GM18507 (cell line): Measurements from ENCODE around the gene STS.

Source experiments
- DNase-seq: peaks from one replicate; pipeline ENCODE4 v3.0.0; 2011; ENCODE audit warnings: low read depth; ENCODE audit not compliant: insufficient read length; ENCODE audit errors: extremely low spot score
- FAIRE-seq: peaks from 2 replicates; lab custom pipeline; 2011; peaks lifted over from hg19 to GRCh38; lab: Jason Lieb, UNC

STS gene, protein sequence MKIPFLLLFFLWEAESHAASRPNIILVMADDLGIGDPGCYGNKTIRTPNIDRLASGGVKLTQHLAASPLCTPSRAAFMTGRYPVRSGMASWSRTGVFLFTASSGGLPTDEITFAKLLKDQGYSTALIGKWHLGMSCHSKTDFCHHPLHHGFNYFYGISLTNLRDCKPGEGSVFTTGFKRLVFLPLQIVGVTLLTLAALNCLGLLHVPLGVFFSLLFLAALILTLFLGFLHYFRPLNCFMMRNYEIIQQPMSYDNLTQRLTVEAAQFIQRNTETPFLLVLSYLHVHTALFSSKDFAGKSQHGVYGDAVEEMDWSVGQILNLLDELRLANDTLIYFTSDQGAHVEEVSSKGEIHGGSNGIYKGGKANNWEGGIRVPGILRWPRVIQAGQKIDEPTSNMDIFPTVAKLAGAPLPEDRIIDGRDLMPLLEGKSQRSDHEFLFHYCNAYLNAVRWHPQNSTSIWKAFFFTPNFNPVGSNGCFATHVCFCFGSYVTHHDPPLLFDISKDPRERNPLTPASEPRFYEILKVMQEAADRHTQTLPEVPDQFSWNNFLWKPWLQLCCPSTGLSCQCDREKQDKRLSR

DNA sequence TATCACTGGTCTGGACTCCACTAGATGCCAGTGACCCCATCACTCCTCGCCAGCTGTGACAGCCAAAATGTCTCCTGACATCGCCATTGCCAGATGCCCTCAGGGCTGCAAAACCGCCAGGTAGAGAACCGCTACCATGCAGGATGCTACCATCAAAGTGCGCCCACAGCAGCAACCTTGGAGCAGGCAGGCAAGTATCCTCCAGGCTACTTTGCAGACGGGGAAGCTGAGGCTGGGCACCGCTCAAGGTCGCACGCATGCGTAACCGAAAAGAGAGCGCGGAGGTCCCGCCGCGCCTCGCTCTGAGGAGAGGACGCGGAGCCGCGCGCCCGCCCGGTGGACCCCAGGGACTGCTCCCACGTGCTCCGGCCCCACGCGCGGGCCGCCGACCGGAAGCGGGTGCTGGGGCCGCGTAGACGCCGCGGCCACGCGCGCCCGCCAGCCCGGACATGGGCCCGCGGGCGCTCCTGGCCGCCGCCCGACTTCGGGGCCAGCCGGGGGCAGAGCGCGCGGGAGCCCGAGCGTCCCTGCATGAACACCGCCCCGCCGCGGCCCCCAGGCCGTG lies at the start of gene STS:
TSS of gene STS (plus strand) at position 300 of the 565 bp plus-strand sequence. CDS start 105,488 bp downstream, outside the sequence.
- peak; percentile 52 for FAIRE-seq
- DNase-seq: no peak

DNA sequence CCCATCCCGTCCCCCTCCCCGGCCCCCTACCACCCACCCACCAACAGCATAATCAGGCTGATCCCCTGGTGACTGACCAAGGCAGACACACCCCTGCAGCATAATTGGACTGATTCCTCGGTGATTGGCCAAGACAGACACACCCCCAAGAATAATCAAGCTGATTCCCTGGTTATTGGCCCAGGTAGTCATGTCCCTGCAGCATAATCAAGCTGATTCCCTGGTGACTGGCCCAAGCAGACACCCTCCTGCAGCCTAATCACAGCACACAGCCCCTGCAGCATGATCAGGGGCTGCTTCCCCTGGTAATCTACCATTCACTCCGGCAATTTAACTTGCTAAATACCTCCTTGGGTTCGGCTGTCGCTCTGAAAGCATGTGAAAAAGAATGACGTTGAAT lies 47.5 kb upstream of the STS start:
- DNase-seq: no peak
- no peak for FAIRE-seq

DNA sequence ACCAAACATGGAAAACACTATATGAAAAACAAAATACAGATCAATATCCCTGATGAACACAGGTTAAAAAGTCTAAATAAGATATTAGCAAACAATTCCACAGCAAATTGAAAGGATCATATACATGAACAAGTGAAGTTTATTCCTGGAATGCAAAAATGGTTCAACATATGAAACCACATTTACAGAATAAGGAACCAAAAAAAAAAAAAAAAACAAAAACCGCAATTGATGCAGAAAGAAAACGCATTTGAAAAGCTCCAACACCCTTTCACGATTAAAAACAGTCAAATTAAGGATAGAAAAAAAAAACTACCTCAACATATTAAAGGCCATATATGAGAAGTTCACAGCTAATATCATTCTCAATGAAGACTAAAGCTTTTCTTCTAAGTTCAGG lies 45.4 kb upstream of the STS start:
- peak; percentile 62 for FAIRE-seq

DNA sequence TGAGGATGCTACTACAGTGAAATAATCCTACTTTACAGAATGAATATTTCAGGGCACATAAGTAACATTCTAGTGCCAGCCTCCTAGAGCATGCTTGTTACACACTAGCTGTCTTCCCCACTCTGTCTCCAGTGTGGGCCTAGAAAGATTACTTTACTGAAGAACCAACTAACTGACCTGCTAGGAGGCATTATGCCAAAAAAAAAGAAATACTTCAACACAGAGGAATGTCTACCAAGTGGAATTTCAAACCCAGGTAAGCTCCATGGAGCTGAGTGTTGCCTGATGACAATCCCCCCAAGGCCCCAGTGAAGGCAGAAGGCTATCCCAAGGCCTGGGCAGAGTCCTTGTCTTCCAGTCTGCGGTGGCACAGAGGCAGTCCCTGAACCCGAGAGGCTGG lies 40.9 kb upstream of the STS start:
- DNase-seq: no peak
- FAIRE-seq: no peak

More for the DNA sequence above, 45.4 kb upstream of the STS start:
- DNase-seq: no peak

DNA sequence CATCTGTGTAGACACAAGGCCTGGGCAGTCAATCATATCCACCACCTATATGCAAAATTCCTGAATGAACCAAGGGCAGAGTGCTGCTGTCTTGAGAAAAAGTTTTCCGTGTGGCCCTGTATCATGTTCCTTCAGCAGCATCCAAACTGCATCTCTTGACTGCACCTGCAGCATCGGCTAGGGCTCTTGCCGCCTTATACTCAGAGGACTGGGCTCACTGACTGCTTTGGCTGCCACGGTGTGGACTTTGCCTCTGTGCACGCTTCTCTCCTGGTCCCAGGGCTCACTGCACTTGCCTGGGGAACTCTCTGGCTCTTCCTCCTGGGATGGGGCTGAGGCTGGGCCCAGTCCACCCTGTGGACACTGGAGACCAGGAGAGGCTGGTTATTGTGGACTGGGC lies 39.5 kb upstream of the STS start:
- DNase-seq (no peak), FAIRE-seq (no peak)

DNA sequence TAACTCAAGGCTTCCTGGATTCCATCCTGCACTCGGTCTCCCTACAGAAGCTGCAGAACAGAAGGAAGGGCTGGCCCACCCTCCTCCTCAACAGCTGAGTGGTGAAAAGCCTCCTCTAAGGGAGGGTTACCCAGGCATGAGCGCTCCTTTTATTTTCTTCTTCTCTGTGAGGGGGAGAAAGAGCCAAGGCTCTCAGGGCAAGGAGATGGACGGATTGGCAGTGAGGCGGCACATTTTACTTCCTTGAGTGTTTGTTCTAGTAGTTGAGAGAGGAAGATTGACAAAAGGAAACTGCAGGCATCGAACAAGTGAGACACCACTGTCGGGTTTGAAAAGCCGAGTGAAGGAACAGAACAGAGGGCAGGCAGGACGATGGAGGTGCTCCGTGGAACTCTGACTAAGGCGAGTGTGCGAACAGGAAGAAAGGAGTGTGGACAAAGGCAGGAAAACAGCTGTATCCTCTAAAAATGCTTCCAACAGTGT lies 38.4 kb upstream of the STS start:
- no peak for FAIRE-seq
- no peak for DNase-seq

DNA sequence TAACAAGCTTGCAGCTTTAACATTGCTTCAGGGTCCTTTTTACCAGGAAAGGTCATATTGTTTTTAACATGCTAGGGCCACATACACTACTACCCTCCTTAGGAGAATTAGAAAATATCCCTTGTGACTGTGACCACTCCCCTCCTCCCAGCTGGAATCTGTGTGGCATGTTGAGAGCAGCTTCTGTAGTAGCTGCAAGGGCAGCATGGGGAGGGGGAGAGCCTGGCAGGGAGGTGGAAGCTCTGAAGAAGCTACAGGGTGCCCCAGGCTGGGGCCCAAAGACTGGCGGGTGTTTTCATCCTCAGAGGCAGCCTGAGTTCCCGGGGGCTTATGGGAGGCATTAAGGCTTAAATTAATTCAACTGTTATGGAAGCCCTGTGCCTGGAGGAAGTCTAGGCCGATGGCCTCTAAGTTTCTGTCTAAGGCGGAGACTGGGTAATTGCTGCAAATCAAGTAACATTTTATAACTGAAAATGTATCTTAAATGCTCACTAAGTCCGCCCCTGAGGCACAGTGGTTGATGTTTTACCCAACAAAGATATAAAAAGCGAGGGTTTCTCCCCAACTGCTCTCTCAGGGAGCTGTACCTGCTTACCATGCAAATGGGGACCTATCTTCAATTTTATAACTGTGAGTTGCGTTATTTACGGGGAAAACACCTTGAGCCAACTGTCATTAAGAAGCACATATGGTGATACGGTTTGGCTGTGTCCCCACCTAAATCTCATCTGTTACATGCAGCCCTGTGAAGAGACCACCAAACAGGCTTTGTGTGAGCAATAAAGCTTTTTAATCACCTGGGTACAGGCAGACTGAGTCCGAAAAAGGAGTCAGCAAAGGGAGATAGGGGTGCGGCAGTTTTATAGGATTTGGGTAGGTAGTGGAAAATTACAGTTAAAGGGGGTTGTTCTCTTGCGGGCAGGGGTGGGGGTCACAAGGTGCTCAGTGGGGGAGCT lies 37.4 kb upstream of the STS start:
- no peak for DNase-seq
- no peak for FAIRE-seq

DNA sequence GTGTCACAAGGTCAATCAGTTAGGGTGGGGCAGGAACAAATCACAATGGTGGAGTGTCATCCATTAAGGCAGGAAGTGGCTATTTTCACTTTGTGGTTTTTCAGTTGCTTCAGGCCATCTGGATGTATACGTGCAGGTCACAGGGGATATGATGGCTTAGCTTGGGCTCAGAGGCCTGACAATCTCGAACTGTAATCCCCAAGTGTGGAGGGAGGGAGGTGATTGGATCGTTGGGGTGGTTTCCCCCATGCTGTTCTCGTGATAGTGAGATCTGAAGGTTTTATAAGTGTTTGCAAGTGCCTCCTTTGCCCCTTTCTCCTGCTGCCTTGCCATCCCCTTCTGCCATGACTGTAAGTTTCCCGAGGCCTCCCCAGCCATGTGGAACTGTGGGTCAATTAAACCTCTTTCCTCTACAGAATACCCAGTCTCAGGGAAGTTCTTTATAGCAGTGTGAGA lies 36.7 kb upstream of the STS start:
- FAIRE-seq: peak; percentile 99

DNA sequence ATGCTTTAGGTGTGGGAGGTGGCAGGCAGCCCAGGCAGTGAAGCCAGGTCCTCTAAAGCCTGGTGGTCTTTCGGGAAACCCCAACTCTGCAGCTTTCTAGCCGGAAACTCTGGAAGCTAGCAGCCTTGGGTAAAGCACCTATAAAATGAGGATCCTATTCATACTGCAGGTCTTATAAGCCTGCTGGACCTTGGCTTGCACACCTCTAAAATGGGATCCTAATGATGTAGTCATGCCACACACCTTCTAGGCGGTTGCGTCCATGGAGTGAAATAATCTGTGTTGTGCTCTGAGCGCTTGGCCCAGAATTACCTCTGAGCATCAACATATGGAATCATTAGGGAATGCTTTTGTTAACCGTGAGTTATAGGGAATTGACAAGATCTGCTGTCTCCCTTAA lies 36.0 kb upstream of the STS start:
- FAIRE-seq (no peak), DNase-seq (no peak)

More for the DNA sequence above, 36.7 kb upstream of the STS start:
- DNase-seq: no peak

DNA sequence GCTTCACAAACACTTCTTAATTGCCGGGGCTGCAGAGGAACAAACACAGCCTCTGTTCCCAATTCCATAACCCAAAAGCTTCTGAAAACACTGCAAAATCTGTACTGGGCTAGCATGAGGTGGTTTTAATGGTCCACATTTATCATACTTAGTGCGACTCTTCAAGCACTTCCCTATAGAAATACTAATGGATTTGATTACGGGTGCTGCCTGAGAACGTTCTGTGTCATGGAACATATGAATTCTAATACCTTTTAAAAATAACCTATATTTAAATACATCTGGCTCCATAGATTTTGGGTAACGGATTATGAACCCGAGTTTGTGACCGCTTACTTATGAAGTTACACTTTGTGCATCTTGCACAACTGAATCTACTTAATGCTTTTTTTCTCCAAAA lies 35.4 kb upstream of the STS start:
- FAIRE-seq (no peak), DNase-seq (no peak)

DNA sequence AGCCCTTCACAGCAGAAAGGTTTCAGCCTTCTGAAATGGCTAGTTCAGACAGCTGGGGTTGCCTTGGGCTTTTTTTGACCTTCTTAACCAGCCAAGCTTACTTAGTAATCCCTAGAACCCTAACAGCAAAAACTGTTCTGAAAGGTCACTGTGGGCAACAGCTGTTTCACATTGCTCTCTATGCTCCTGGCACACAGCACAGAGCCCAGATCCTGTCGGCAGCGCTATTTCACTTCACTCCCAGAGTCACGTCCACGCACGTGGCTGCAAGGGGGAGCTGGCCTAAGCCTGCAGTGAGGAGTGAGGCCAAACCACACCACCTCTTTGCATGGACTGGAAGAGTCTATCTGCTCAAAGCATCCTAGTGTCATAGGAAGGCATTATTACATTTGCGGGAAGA lies 32.0 kb upstream of the STS start:
- DNase-seq (no peak), FAIRE-seq (peak; percentile 95)

DNA sequence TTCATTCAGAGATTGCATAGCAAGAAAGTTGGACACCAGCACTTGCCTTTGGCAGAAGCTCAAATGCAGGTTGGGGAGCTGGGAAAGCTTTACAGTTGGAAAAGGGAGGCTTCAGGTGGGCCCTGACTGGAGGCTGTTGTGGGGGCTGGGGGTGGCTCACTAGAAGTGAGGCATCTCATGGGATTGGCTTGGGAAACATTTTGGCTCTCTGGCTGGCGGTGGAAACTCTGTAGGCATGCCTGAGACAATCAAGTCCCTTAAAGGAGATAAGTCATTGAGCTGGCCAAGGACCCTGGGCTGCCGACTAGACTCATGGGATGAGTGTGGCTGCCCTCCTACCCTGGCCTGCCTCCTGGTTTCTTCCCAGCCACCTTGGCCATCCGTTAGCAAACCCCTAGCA lies 31.4 kb upstream of the STS start:
- DNase-seq (no peak), FAIRE-seq (no peak)

DNA sequence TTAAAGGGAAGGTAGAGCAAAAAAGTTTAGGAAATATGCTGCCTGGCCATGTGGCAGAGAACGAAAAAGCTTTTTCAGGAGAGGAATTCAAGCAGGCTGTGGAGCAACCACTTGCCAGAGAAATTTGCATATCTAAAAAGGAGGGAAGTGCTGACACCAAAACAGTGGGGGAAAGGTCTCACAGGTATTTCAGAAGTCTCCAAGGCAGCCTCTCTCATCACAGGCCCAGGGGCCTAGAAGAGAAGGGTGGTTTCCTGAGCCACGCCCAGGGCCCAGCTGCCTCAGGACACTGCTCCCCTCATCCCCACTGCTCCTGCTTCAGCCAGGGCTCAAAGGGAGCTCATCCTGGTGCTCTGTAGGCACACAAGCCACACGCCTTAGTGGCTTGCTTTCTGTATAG lies 29.9 kb upstream of the STS start:
- DNase-seq: no peak
- FAIRE-seq: peak; percentile 85

DNA sequence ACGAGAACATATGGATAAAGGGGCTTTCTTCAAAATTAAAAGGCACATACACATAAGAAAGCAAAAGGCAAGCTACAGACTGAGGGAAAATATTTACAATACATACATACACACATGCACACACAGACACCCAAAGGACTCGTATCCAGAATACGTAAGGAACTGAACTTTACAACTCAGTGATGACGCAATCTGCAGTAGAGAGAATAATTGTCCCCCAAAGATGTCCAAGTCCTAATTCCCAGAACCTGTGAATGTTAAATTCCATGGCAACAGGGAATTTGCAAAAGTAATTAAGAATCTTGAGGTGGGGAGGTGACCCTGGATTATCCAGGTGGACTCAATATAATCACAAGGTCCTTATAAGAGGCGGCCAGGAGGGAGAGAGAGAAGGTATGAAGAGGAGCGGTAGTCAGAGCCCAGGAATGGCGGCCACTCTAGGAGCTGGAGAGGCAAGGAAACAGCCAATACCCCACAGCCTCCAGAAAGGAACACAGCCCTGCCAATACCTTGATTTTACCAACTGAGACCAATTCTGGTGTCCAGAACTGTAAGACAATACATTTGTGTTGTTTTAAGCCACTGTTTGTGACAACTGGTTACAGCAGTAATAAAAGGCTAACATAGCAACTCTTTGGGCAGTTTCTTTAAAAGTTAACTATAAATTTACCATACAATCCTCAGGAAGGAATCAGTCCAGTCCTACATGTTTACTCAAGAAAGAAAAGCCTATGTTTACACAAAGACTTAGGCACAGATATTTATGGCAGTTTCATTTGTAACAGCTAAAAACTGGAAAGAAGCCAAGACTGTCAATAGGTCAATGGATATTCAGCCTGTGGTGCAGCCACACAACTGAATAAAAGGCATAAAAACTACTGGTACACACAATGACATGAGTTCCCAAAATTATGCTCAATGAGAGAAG lies 27.3 kb upstream of the STS start:
- DNase-seq (no peak), FAIRE-seq (peak; percentile 70)

DNA sequence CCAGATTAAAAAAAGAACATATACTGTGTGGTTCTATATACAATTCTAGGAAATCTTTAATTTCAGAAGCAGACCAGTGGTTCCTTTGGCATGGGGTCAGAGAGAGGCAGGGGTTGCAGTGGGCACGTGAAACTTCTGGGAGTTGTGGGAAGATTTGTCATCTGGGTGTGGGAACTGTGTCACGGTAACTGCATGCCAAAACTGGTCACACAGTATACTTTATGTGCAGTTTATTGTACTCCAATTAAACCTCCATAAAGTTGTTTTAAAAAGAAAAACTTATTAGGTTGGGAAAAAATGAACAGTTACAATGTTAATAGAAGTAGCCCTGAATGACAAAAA lies 26.7 kb upstream of the STS start:
- FAIRE-seq: no peak

DNA sequence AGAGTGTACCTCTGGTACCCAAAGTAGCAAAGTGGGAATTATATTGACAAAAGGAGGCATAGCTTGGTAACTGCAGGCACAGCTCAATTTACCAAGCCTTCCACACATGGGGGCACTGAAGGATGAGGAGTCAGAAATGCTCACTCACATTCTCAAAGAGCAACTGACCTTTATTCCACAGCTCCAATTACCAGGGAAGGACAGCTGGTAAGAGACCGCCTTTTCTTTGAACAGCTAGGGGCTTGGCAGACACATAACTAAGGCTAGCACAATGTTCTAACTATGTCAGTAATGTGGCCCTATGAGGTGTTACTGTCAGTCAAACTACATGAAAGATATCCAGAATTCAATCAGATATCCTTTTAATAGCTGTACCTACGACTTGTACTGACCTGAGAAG lies 20.5 kb upstream of the STS start:
- FAIRE-seq: no peak
- no peak for DNase-seq

More for the DNA sequence above, 26.7 kb upstream of the STS start:
- DNase-seq: no peak

DNA sequence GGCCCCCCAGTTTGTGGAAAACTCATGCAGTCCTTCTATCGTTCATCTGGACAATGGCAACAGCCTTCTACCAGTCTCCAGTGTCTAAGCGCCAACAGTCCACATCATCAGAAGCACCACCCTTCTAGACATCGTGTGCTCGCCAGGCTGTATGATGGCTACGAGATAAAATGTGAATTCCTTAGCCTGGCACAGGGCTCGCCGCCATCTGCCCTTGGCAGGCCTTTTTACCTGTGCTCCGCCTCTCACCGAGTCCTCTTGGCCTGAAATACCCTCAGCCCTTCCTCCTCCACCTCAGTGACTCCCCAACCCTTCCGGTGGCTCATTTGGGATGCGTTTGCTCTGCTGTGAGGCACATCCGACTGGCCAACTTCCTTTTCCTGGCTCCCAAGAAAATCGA lies 15.9 kb upstream of the STS start:
- DNase-seq (no peak), FAIRE-seq (no peak)

DNA sequence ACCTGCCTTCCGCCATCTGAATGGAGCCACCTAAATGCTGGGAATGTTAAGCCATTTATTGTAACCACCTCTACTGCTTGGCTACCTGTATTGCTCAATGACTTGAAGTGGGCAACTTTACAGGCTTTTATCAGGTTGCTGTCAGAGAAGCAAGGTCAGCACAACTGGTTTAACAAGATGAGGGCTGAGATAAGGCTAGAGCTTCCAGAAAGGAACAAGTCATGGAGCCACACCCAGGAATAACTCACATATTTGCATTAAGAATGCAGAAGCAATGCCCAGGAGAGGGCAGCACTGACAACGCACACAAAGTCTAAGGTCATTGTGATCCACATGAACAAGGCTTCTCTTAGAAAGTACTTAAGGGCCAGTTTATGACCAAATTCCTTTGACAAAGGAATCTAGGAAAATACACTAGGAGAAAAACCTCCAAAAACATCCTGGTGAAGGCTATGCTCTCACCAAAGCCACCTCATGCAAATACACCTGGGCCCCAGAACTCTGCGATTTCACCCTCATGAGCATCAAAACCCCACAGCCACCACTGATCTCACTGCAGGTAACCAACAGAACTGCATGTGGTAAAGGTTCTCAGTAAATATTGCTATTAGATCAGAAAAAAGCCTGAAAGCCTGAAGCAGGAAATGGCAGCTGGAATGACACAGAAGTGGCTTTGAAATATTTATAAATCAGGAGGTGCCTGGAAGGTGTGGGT lies 15.0 kb upstream of the STS start:
- DNase-seq (no peak), FAIRE-seq (peak; percentile 86)
